ENCODE measurements around the gene OR4N5.

Gene OR4N5

DNA sequence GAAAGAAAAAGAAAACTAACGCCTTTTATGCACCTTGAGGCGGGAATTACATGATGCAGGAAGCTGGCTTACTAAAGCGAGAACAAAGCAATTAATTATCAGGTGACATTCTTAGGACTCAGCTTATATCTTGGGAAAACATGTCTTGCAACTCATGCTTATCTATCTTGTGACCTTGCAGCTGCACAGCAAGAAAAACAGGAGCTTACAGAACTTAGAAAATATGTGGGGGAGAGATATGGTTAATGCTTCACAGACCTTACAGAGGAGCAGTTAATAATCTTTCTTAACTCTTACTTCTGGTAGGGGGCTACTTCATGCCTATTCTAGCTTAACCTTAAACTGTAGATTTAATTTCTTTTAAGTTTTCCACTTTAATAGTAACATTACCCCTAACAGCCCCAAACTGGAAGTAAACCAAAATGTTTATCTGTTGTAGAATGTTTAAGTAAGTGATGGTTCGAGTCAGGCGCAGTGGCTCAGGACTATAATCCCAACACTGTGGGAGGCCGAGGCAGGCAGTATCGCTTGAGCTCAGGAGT, 38.9 kb downstream of the OR4N5 start:
- H3K4me3 ChIP-seq (replicated peaks; ENCODE audit: low read depth, low read length), result no peak overlapping the region
- no peak for DNase-seq (ENCODE audit: low read depth)
- TF ChIP-seq, protein P1, sequence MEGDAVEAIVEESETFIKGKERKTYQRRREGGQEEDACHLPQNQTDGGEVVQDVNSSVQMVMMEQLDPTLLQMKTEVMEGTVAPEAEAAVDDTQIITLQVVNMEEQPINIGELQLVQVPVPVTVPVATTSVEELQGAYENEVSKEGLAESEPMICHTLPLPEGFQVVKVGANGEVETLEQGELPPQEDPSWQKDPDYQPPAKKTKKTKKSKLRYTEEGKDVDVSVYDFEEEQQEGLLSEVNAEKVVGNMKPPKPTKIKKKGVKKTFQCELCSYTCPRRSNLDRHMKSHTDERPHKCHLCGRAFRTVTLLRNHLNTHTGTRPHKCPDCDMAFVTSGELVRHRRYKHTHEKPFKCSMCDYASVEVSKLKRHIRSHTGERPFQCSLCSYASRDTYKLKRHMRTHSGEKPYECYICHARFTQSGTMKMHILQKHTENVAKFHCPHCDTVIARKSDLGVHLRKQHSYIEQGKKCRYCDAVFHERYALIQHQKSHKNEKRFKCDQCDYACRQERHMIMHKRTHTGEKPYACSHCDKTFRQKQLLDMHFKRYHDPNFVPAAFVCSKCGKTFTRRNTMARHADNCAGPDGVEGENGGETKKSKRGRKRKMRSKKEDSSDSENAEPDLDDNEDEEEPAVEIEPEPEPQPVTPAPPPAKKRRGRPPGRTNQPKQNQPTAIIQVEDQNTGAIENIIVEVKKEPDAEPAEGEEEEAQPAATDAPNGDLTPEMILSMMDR (IDR thresholded peaks at IDR 0.05; ENCODE audit: low read length, missing control alignments), result no peak

DNA sequence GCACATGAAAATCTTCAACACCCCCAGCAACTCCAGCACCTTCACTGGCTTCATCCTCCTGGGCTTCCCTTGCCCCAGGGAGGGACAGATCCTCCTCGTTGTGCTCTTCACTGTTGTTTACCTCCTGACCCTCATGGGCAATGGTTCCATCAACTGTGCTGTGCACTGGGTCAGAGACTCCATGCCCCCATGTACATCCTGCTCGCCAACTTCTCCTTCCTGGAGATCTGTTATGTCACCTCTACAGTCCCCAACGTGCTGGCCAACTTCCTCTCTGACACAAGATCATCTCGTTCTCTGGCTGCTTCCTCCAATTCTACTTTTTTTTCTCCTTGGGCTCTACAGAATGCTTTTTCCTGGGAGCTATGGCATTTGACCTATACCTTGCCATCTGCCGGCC, 40.6 kb downstream of the OR4N5 start:
- no peak overlapping the region for H3K4me3 ChIP-seq (replicated peaks; ENCODE audit: low read depth, low read length)
- TF ChIP-seq, protein P1 (IDR thresholded peaks at IDR 0.05; ENCODE audit: low read length, missing control alignments), result no peak
- DNase-seq (ENCODE audit: low read depth), result no peak

GRCh38 chr14:20179880-20180279, 41.3 kb downstream of the OR4N5 start:
- H3K4me3 ChIP-seq (replicated peaks; ENCODE audit: low read depth, low read length), result no peak overlapping the region
- TF ChIP-seq, protein P1 (IDR thresholded peaks at IDR 0.05; ENCODE audit: low read length, missing control alignments), result no peak
- DNase-seq (ENCODE audit: low read depth), result no peak

DNA sequence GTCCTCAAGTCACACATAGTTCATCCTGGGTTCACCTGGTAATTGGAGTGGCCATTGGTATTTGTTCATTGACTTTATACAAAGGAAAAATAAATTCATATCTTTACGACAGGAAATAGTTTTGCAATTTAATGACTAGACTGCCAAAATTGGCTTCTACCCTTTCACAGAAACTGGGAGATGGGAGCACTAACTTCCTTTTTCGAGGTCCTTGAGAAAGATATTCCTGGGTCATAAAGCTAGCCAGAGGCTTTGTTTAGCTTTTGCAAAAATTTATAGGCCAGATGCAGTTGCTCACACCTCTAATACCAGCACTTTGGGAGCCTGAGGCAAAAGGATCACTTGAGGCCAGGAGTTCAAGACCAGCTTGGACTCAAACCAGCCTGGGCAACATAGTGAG, 41.9 kb downstream of the OR4N5 start:
- TF ChIP-seq, protein P1 (IDR thresholded peaks at IDR 0.05; ENCODE audit: low read length, missing control alignments), result no peak
- H3K4me3 ChIP-seq (replicated peaks; ENCODE audit: low read depth, low read length), result no peak overlapping the region
- DNase-seq (ENCODE audit: low read depth), result no peak

- TF ChIP-seq, protein P1 (IDR thresholded peaks at IDR 0.05; ENCODE audit: low read length, missing control alignments), result no peak
- H3K4me3 ChIP-seq (replicated peaks; ENCODE audit: low read depth, low read length), result no peak overlapping the region
- no peak for DNase-seq (ENCODE audit: low read depth)
These were observed 45.6 kb downstream of the OR4N5 start for GRCh38 chr14:20184181-20184580.

DNA sequence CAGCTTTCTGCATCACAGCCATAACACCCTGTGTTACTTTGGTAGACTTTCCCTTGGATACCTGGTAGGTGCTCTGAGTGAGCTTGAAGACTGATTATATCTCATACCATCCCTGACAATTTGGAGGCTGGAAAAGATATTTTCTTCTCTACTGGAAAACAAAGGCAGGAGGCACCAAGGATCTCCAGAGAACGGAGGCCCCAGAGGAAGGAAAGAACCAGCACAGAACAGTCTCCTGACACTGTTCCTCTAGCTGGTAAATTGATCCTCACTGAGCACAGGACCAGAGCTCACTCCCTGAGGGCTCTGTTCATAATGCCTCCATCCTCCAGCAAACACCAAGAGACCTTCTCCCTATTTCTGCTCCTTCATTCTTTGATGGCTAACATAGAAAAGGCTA, 52.0 kb downstream of the OR4N5 start, which contains the start of gene OR11G2:
Gene OR11G2, plus strand, starts transcription at position 301 of the 400 bp plus-strand sequence. CDS start 6,542 bp downstream, outside the sequence.
- no peak for DNase-seq (ENCODE audit: low read depth)
- TF ChIP-seq, protein P1 (IDR thresholded peaks at IDR 0.05; ENCODE audit: low read length, missing control alignments), result no peak
- no peak within 1 kb of the TSS for H3K4me3 ChIP-seq (replicated peaks; ENCODE audit: low read depth, low read length)

DNA sequence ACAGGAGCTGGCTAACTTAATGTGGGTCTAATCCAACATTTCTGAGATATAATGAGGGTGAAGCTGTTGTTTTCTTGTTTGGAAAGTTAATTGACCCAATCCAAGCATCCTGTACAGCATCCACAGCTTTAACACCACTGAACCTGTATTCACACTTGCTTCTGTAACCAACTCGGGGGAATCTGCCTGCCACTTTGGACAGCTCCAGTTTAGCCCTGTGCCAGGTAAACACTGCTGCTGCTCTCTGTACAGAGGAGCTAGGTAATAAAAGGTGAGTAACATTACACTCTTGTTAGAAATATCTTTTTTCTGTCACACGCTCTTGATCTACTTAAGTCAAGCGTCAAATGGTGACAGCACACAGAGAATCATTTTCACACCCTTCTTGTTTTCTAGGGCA, 52.8 kb downstream of the OR4N5 start:
- TF ChIP-seq, protein P1 (IDR thresholded peaks at IDR 0.05; ENCODE audit: low read length, missing control alignments), result no peak
- no peak for DNase-seq (ENCODE audit: low read depth)
- no peak overlapping the region for H3K4me3 ChIP-seq (replicated peaks; ENCODE audit: low read depth, low read length)

All from fibroblast of pulmonary artery (primary cell).